SJCRH30 (cell line): Measurements from ENCODE around the gene DGCR8. TPM values are rescaled to one million over a fixed set of nuclear protein-coding genes. Genes with fewer than 3 reads are reported as not detected.

Experiments used
- DNase-seq, 2 experiments: peaks; one replicate each; pipeline ENCODE4 v3.0.0-alpha.2; 2015 to 2020
- H3K27ac ChIP-seq: fragments of 250-450 bp; sonication (Bioruptor Pico); 2 replicates; pipeline ENCODE4 v1.5.1; 2020; ENCODE audit warnings: mild to moderate bottlenecking, moderate library complexity
- H3K27me3 ChIP-seq: fragments of 250-450 bp; sonication (Bioruptor Pico); 2 replicates; pipeline ENCODE4 v1.5.1; 2020; ENCODE audit warnings: mild to moderate bottlenecking, moderate library complexity
- H3K36me3 ChIP-seq: fragments of 250-450 bp; sonication (Bioruptor Pico); 2 replicates; pipeline ENCODE4 v1.5.1; 2020; ENCODE audit warnings: mild to moderate bottlenecking, moderate library complexity
- H3K4me1 ChIP-seq: fragments of 250-450 bp; sonication (Bioruptor Pico); 2 replicates; pipeline ENCODE4 v1.5.1; 2020; ENCODE audit warnings: mild to moderate bottlenecking, moderate library complexity
- H3K4me3 ChIP-seq: fragments of 250-450 bp; sonication (Bioruptor Pico); 2 replicates; pipeline ENCODE4 v1.5.1; 2020; ENCODE audit warnings: mild to moderate bottlenecking, moderate library complexity
- H3K9me3 ChIP-seq: fragments of 250-450 bp; sonication (Bioruptor Pico); replicated peaks from 2 replicates; pipeline ENCODE4 v1.5.1; 2020; ENCODE audit warnings: mild to moderate bottlenecking, moderate library complexity
- total RNA-seq: library from RNA; depleted of rRNA; stranded (reverse); fragments of >200 nt; shearing (Covaris generic); gene quantifications from 2 replicates; pipeline ENCODE4 v1.2.3, GENCODE V29; 2014

The DGCR8 gene
- total RNA-seq, 1 experiment from 2014 or later = 39.3 TPM

DNA sequence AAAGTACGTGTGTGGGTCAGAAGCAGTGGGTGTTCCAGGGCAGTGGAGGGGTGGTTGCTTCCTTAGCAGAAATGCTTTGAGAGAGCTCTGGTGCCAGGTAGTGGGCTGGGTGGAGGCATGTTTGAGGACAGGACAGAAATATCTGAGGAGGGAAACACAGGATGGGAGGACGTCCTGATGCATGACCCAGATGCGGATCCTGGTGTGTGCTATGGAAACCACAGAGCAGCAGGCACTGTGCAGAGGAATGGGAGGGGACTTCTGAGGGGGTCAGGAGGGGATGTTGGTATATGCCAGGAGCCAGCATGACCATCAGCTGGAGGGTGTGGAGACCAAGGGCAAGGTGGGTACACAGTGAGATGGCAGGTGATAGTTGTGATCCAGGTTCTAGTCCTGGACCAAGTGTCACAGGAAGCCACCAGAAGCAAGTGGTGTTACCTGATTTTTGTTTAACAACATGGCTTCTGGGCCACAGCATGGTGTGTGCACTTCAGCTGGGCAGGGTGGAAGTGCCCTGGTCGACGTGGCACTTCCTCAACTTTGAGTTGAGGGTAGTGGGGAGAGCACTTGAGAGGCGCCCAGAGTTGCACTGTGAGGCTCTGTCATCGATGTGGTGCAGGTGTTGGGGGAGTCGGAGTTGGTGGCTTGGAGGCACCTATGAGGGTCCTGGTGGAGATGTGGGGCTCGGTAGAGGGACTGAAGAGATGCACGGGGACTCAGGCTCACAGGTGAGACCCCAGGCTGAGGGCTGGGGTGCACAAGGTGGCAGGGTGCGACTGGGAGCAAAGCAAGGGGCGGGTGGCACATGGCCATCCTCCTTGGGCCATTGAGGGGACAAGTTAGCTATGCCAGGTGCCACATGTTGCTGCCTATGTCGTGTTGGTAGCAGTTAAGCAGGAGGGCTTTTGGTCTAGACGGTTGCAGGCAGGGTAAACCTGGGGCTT is 7.5 kb downstream of the DGCR8 start:
- DNase-seq = no peak
- Histone ChIP-seq H3K36me3 (peaks cover 74% of the 10 kb centered on the region), H3K4me3 (no peak overlapping the region), H3K27ac (no peak overlapping the region), H3K9me3 (no peaks in the 10 kb centered on the region), H3K27me3 (no peaks in the 10 kb centered on the region), H3K4me1 (no peaks in the 10 kb centered on the region)

DNA sequence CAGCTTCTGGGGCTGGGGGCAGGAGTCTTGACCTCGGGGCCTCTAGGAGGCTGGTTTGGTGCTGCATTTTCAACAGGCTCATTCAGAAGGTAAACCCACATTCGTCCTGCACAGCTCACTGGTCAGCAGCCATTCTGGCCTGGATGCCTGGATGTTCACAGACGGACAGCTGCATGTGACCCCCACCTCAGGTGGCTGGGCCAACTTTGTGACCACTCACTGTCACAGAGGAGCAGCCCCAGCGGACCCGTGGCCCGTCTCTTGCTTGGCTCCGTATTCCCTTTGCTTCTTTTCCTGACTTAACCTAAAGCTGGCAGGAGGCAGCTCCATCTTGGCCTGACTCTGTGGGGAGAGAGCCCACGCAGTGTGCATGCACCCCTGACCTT is 8.2 kb downstream of the DGCR8 start:
- no peak for DNase-seq
- Histone ChIP-seq H3K27me3 (no peaks in the 10 kb centered on the region), H3K4me3 (no peak overlapping the region), H3K9me3 (no peaks in the 10 kb centered on the region), H3K27ac (no peak overlapping the region), H3K36me3 (peaks cover 80% of the 10 kb centered on the region), H3K4me1 (no peaks in the 10 kb centered on the region)

DNA sequence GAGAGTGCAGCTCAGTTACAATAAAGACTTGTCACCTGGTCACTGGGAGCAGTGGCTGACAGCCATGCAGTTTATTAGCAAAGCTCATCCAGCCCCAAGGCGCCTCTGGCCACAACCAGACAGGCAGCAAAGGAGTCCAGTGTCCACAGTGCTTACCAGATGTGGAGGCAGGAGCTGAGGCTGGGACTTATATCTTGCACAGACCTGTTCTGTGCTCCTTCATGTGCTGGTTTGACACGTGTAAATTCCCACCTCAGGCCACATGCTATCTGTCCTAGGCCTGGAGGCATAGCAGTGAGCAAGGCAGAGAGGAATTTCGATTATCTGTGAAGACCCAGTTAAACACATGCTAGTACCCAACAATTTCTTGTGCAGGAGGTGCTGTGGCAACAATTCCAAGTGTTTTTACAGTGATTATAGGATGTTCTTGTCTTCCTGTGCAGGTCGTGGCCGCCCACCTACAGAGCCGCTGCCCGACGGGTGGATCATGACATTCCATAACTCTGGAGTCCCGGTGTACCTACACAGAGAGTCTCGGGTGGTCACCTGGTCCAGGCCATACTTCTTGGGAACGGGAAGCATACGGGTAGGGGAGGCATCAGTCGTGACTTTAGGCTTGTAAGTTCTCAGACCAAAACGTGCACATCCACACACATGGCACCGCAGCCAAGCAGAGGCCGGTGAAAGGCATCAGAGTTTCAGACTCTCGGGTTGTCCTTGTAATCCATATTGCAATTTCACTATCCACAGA is 9.4 kb downstream of the DGCR8 start:
- Histone ChIP-seq H3K4me3 (no peak overlapping the region), H3K9me3 (no peaks in the 10 kb centered on the region), H3K4me1 (no peaks in the 10 kb centered on the region), H3K36me3 (peaks cover 91% of the 10 kb centered on the region), H3K27me3 (no peaks in the 10 kb centered on the region), H3K27ac (no peak overlapping the region)
- no peak for DNase-seq

DNA sequence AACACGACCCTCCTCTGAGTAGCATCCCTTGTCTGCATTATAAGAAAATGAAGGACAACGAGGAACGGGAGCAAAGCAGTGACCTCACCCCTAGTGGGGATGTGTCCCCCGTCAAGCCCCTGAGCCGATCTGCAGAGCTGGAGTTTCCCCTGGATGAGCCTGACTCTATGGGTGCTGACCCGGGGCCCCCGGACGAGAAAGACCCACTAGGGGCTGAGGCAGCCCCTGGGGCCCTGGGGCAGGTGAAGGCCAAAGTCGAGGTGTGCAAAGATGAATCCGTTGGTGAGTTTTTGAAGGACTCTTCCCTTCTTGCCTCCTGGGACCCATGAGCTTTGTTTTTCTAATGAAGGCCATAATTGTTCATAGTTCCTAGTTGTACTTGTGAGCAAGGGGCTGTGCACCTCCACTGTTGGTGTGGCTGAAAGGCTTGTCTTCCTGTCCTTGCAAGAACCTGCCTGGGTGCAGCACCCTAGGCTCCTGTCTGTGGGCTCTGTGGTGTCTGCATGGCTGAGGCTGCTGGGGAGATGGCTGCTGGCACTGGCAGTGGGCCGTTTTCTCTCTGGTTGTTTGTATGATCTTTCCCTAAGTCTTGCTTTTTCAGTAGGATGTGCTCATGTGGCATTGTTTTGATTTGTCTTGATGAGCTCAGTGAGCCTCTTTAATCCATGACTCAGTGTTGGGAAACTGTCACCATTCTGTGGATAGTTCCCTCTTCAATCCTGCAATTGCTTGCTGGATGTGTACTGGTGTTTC is 10.1 kb downstream of the DGCR8 start:
- no peaks in the 10 kb centered on the region for H3K9me3 ChIP-seq
- H3K4me1 ChIP-seq = no peaks in the 10 kb centered on the region
- H3K27ac ChIP-seq = no peak overlapping the region
- H3K4me3 ChIP-seq = no peak overlapping the region
- H3K27me3 ChIP-seq = no peaks in the 10 kb centered on the region
- H3K36me3 ChIP-seq = peaks cover 97% of the 10 kb centered on the region
- no peak for DNase-seq

DNA sequence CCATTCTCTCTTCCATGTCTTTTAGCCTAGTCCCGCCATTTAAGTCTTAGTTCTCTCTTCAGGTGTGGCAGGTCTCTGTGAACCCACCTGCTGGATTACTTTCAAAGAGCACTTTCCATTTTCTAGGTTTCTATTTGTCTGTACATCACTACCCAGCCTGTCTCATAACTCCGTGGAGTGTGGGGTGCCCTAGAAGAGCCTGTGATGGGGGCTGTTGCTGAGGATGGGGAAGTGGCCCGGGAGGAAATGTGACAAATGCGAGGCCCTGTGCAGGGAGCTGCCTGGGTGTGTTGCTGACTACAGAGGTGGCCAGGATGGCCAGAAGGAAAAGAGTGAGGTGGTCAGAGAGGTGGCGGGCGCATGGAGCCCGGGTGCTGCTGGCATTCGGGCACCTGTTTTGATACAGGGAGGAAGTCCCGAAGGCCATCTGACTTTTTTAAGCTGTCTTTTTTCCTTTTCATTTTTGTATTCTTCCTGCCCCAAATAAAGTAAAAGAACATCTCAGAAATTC is 10.7 kb downstream of the DGCR8 start:
- no peaks in the 10 kb centered on the region for H3K27me3 ChIP-seq
- H3K4me1 ChIP-seq = no peaks in the 10 kb centered on the region
- H3K9me3 ChIP-seq = no peaks in the 10 kb centered on the region
- no peak overlapping the region for H3K27ac ChIP-seq
- peaks cover 97% of the 10 kb centered on the region for H3K36me3 ChIP-seq
- no peak overlapping the region for H3K4me3 ChIP-seq
- DNase-seq = no peak

DNA sequence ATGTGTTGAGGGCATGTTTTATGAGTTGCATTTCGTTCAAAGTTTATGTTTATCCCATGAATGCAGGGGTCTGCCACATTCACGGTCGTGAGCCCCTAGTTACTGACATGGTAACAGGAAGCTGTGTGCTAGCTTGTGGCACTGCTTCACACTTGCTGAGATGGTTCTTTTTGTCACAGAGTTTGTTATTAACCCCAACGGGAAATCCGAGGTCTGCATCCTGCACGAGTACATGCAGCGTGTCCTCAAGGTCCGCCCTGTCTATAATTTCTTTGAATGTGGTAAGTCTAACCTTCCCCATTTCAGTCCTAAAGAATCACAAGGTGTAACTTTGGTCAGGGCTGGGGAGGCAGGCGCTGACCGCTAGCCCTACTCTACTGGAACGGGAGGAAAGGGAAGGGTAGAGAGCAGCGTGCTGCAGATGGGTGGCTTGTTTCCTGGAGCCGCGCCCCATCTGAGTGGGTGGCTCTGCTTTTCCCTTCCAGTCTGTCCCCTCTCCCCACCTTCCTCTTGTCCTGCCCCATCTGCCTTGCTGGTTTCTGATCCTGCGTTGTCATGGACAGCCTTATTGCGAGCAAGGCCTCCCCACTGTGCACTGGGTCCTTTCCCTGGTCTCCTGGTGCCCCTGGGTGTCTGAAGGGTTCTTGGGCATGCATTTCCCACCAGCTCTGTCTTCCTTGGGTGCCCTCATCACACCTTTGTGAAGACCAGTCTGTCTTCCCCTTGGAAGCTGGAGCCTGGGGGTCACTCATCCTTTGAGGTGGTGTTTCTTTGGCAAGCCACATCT is 11.8 kb downstream of the DGCR8 start:
- H3K36me3 ChIP-seq = peaks cover 99% of the 10 kb centered on the region
- no peak overlapping the region for H3K27ac ChIP-seq
- no peak overlapping the region for H3K4me3 ChIP-seq
- no peaks in the 10 kb centered on the region for H3K27me3 ChIP-seq
- H3K9me3 ChIP-seq = no peaks in the 10 kb centered on the region
- H3K4me1 ChIP-seq = no peaks in the 10 kb centered on the region
- no peak for DNase-seq

DNA sequence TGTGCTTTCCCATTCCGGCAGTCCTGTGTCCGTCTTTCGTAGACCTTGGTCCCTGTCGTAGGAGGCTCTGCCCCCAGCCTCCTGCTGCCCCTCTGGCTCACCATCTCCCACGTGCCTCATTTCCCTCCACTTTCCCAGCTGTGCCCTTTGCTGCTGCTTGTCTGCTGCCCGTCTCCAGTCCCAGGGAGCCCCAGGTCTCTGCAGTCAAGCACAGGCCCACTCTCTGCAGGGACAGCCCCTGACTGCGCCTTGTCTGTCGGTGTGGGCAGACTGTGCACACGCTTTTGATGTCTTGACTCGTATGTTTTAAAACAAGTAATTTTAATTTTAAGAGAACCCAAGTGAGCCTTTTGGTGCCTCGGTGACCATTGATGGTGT is 12.4 kb downstream of the DGCR8 start:
- Histone ChIP-seq H3K36me3 (peaks cover 99% of the 10 kb centered on the region), H3K4me3 (no peak overlapping the region), H3K27me3 (no peaks in the 10 kb centered on the region), H3K9me3 (no peaks in the 10 kb centered on the region), H3K4me1 (no peaks in the 10 kb centered on the region), H3K27ac (no peak overlapping the region)
- no peak for DNase-seq

DNA sequence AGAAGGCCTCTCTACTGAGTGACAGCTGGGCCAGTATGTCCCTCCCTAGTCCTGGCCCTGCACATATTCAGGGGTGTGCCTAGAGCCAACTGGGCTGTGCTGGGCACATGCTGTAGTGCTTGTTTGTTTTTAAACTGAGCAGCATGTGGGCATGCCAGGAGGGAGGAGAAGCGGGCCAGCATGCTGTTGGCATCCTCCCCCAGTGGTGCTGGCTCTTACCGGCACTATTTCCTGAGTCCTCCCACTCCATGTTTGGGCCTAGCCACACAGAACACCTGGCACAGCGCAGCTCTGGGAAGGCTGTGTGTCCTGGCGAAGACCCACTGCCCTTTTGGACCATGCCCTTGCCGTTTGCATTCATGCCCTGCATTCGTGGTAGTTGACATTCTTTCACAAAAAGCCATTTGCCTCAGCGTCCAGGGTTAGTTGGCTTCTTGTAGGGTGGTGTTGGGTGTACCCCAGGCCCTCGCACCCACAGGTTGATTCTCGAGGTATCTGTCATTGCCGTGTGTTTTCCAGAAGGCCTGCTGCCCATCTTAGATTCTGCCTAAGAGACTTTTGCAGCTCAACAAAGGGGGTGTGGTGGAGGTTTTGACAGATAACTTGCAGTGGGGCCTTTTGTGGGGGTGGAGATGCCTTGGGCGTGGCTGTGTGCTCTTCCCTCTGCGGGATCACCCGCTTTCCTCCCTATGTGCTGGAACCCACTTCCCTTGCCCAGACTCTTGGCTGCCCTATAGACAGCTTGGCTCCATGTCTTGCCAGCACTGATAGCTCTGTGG is 13.6 kb downstream of the DGCR8 start:
- Histone ChIP-seq H3K27ac (no peak overlapping the region), H3K4me3 (no peak overlapping the region), H3K4me1 (no peaks in the 10 kb centered on the region), H3K9me3 (no peaks in the 10 kb centered on the region), H3K27me3 (no peaks in the 10 kb centered on the region), H3K36me3 (peaks cover 99% of the 10 kb centered on the region)
- DNase-seq = no peak

DNA sequence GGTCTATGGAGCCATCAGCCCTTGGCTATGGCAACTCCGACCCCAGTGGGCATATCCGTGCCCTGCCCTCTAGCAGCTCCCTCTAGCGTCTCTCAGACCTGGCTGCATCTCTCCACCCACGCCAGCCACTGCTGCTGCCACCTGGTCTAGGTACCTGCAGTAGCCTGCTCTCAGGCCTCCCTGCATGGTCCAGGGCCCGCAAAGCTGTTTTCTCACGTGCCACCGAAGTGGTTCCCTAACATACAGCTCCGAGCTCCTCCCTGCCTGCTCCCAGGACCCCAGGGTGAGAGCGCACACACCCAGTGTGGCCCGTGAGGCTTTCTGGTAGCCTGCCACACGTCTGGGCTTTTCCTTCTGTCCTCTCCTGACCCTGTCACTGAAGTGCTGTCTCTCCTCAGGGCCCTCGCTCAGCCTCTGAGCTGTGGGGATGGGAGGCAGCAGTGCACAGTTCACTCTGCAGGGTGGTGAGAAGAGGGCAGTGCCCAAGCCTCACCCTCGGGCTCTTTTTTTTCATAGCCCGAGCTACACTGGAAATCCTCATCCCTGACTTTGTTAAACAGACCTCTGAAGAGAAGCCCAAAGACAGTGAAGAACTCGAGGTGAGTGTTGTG is 14.3 kb downstream of the DGCR8 start:
- no peaks in the 10 kb centered on the region for H3K27me3 ChIP-seq
- no peaks in the 10 kb centered on the region for H3K4me1 ChIP-seq
- H3K27ac ChIP-seq = no peak overlapping the region
- no peaks in the 10 kb centered on the region for H3K9me3 ChIP-seq
- H3K36me3 ChIP-seq = peaks cover 97% of the 10 kb centered on the region
- no peak overlapping the region for H3K4me3 ChIP-seq
- no peak for DNase-seq

DNA sequence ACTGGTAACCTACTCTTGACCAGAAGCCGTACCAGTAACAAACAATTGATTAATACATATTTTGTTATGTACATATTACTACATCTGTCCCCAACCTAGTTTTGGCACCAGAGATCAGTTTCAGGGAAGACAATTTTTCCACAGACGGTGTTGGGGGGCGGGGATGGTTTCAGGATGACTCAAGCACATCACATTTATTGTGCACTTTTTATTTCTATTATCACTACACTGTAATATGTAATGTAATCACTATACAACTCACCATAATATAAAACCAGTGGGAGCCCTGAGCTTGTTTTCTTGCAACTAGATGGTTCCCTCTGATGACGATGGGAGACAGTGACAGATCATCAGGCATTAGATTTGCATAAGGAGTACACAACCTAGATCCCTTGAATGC is 15.5 kb downstream of the DGCR8 start:
- Histone ChIP-seq H3K4me1 (no peaks in the 10 kb centered on the region), H3K4me3 (no peak overlapping the region), H3K27me3 (no peaks in the 10 kb centered on the region), H3K36me3 (peaks cover 94% of the 10 kb centered on the region), H3K9me3 (no peaks in the 10 kb centered on the region), H3K27ac (no peak overlapping the region)
- DNase-seq = no peak

DNA sequence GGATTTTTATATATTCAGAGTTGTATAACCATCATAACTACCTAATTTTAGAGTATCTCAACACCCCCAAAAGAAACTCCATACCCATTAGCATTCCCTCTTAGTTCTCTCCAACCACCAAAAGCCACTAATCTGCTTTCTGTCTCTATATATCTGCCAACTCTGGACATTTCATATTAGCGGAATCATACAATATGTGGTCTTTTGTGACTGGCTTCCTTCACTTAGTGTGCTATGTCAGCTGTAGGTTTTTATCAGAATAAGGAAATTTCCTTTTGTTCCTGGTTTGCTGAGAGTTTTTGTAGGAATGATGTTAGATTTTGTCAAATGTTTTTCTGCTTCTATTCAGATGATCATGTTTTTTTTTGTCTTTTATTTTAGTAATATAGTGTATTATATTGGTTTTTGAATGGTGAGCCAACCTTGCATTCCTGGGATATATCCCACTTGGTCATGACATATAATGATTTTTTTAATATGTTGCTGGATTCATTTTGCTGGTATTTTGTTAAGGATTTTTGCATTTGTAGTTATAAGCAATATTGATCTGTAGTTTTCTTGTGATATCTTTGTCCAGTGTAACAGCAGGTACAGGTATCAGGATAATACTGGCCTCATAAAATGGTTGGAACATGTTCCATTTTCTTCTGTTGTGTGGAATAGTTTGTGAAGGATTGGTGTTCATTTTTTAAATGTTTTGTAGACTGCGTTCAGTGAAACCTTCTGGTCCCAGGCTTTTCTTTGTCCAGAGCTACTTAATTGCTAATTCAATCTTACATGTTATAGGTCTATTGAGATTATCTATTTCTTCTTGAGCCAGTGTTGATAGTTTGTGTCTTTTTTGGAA is 16.8 kb downstream of the DGCR8 start:
- Histone ChIP-seq H3K9me3 (no peaks in the 10 kb centered on the region), H3K27me3 (no peaks in the 10 kb centered on the region), H3K36me3 (peaks cover 87% of the 10 kb centered on the region), H3K4me1 (no peaks in the 10 kb centered on the region), H3K27ac (no peak overlapping the region), H3K4me3 (no peak overlapping the region)
- no peak for DNase-seq

DNA sequence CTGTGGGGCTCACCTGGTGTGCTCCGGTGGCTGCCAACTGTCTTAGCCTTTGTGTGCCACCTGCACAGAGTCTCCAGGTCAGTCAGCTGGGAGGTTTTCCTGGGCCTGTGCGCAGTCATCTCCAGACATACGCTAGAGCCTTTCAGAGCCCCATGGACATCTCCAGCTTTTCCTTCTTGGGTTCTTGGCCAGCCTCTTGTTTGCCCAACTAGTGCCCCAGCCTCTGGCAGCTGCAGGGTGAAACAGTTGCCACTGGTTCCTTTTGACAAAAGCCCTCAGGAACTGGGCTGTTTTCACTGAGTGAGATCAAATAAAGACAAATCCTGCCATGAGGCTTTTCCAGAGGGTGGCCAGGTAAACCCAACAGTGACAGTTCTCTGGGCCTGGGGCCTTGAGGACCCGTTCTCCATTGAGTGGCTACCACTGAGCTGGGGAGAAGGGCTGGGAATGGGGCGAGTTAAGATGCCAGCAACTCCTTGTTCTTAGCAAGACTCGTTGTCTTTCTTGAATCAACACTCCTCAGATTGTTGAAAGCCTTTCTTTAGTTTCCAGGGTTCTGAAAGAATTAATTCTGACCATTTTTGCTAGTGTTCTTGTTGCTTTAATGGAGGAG is 19.2 kb downstream of the DGCR8 start:
- H3K36me3 ChIP-seq = peaks cover 74% of the 10 kb centered on the region
- H3K27me3 ChIP-seq = no peaks in the 10 kb centered on the region
- no peak overlapping the region for H3K27ac ChIP-seq
- no peak overlapping the region for H3K4me3 ChIP-seq
- H3K9me3 ChIP-seq = no peaks in the 10 kb centered on the region
- DNase-seq = no peak
- H3K4me1 ChIP-seq = 0 out of 2 replicates have a peak, but pooled peaks cover 4% of the 10 kb centered on the region
